HG02943 (cell line): ENCODE data around the gene GGACT.
"Not testable (repeated sequence)": the region's sequence is repeated elsewhere in the genome, so short reads cannot be mapped to it uniquely, and the experiment has no call there.

ENCODE experiments used
- ATAC-seq: cut with Tn5 transposase; IDR thresholded peaks from one replicate; pipeline ENCODE4 v1.9.1; 2021; ENCODE audit warnings: mild to moderate bottlenecking, low read depth, moderate library complexity; ENCODE audit not compliant: unreplicated experiment

Gene GGACT

GRCh38 chr13:100602493-100603111, 14.0 kb upstream of the GGACT start:
- ATAC-seq = no peak

DNA sequence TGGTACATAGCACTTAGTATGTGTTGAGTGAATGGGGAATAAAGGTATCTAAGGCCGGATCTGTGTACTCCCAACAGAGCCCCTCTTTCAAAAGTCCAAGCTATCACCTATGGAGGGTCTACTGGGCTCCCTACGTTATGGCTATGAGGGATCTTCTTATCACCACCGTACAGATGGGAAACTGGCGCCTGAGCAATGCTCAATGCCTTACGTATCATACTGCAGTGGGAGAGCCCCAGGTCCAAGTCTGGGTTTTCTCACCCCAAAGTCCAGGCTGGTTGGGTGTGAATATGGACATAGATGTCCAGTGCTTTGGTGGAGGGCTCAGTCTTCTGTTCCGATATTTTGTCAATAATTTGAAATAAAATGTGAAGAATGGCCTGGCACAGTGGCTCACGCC, 13.1 kb upstream of the GGACT start:
- ATAC-seq = no peak

DNA sequence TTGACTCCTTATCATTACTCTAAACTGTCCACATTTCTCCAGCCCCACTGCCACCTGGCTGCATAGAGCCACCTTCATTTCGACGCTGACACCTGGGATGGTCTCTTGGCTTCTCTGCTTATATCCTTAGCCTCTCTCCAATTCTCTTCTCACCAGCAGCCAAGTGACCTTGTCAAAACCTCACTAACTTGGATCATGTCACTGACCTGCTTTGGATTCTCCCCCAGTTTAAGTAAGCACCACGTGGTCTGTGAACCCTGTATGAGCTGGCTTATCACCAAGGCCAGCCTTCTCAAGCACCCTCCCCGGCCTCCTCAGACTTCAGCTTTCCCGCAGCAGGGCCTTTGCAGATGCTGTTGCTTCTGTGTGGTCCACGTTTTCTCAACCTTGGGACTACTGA, 12.3 kb upstream of the GGACT start:
- no peak for ATAC-seq

DNA sequence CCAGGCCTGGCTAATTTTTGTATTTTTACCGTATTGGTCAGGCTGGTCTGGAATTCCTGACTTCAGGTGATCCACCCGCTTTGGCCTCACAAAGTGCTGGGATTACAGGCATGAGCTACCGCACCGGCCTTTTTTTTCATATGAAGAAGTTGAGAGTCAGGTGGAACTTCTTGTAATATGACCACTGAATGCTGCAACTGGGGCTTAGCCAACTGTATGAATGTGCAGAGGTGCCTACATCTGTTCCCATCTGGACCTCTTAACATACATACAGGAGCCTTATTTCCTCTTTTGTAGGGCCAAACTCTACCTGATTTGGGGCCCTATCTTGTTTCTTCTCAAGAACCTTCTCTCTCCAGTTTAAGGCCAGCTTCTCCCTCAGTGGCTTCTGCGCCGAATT, 11.9 kb upstream of the GGACT start:
- no peak for ATAC-seq

DNA sequence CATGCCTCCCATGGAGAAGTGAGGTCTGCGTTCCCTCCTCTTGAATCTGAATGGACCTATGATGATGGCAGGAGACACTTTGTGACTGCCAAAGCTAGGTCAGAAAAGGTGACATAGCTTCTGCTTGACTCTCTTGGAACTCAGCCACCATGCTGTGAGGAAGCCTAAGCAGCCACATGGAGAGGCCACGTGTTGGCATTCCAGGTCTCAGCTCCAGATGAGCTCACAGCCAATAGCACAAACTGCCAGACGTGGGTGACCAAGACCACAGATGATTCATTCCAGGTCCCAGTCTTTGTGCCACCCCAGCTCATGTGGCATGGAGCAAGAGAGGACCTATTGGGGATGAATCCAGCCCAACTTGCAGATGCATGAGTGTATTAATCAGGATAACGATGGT, 8.7 kb upstream of the GGACT start:
- no peak for ATAC-seq

- no peak for ATAC-seq
Observed at GRCh38 chr13:100596516-100596915, 7.9 kb upstream of the GGACT start.

- no peak for ATAC-seq
Observed at GRCh38 chr13:100594731-100595130, 6.1 kb upstream of the GGACT start.

GRCh38 chr13:100594255-100594654, 5.7 kb upstream of the GGACT start:
- ATAC-seq = no peak

DNA sequence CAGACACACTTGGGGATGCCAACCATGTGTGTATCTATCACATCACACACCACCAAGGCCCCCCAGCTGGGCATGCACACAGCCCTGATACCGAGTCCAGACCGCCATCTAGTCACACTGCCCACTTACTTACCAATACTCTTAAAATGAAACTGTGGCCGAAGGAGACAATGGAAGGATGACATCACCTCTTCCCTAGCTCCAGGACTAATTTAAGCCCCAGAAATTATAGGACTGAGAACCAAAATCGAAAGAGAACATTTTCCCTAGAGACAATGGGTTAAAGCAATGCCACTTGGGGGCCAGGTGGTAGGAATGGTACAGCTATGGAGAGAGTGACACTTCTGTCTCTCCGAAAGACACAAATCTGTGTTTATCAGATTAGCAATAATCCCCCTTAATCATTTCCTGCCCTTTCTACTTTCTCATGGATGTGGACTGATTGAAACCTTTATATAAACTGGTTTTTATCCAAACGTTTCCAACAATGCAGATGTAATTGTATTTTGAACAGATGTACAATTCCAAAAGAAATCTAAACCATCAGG, 663 bp upstream of the GGACT start:
- ATAC-seq = no peak

GRCh38 chr13:100584896-100585295, 3.7 kb downstream of the GGACT start:
- no peak for ATAC-seq

DNA sequence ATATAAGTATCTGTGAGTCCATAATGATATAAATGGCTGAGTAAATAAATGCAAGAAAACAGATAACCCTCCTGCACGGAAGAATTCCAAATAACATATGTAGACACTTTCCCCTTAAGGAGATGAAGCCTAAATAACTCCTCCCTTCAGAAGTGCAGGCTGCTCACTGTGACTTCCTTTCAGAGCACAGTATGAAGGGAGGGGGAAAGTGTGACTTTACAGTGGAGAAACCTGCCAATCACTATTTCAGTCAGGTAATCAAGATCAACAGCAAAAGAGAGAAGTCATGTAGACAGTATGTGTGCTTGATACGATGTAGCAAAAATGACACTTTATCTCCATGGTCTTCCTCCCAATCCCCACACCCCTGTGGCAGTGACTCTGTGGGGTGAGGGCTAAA, 7.1 kb downstream of the GGACT start:
- no peak for ATAC-seq

GRCh38 chr13:100581030-100581429, 7.6 kb downstream of the GGACT start:
- no peak for ATAC-seq

GRCh38 chr13:100580045-100580444, 8.5 kb downstream of the GGACT start:
- ATAC-seq = no peak

DNA sequence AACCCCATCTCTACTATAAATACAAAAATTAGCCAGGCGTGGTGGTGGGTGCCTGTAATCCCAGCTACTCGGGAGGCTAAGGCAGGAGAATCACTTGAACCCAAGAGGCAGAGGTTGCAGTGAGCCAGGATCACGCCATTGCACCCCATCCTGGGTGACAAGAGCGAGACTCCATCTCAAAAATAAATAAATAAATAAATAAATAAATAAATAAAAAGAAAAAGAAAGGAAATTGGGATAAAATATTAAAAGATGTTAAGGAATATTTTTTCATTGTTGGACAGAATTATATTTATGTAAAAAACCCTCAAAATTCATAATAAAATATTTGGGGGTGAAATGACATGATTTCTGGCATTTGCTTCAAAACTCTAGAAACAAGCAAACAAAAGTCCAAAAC, 11.3 kb downstream of the GGACT start:
- ATAC-seq = not testable (repeated sequence)

GRCh38 chr13:100573121-100573520, 15.5 kb downstream of the GGACT start:
- ATAC-seq = peak; percentile 90

DNA sequence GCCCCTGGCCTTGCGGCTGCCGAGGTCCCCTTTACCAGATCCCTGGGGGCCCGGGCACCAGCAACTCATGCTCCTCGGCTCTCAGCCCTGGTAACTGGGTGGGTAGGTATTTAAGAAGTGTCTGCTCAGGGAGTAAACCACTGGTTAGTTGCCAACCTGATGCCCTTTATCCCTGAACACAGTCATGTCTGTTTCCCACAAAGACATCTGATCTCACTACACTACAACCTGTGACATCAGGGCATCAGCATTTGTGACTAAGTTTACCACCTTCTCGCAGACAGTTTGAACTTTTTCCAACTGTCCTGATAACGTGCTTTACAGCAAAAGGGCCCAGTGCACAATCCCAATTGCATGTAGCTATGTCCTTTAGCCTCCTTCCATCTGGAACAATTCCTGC, 22.0 kb downstream of the GGACT start:
- ATAC-seq = no peak

DNA sequence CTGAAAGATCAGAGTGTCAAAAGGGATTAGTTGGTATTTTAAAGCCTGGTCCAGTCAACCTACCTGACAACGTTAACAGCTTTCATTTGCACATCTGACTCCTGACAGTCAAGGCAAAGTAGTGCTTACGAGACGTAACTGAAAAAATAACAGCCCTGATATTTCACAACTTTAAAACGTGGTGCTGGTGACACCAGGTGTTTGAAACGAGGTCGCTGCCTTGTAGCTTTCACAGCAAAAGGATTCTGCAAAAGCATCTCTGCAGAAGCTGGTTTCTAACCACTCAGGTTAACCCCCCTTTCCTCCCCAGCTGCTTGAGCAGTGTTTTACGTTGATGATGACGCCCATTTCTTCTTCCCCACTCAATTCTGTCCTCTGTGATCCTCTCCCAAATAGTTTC, 23.3 kb downstream of the GGACT start:
- ATAC-seq = no peak

- ATAC-seq = no peak
Observed at GRCh38 chr13:100564444-100565223, 24.0 kb downstream of the GGACT start.

GRCh38 chr13:100563779-100564178, 24.8 kb downstream of the GGACT start:
- ATAC-seq = no peak

- ATAC-seq = no peak
Observed at GRCh38 chr13:100561599-100562204, 26.9 kb downstream of the GGACT start.

DNA sequence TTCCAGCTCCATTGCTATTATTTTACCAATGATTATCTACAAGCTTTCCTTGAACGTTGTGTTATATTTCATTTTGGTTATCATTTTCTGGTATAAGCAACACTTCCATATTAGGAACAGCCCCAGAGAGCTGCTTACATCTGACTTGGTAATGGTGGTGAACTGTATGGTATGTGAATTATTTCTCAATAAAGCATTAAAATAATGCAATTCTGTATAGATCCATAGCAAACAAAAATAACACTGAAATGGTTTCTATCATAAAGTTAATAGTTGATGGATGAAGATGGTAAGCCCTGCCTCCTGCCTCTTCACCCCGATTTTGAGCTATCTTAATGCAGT, 27.5 kb downstream of the GGACT start:
- no peak for ATAC-seq
